ENCODE results near the gene LRRC74B. TPM values are rescaled to one million over a fixed set of nuclear protein-coding genes. Genes with fewer than 3 reads are reported as not detected.
"Not testable (repeated sequence)": the region's sequence is repeated elsewhere in the genome, so short reads cannot be mapped to it uniquely, and the experiment has no call there.

The LRRC74B gene
- total and polyA plus RNA-seq, 12 donors = 0.07 to 0.32 (median 0.19) TPM; not detected in 8

GRCh38 chr22:21047035-21047661 lies 1.4 kb downstream of the LRRC74B start:
- Histone ChIP-seq H3K27me3 (no peaks in the 10 kb centered on the region), H3K27ac (no peak overlapping the region), H3K9me3 (replicated peaks in 1 of 3) (no peaks in the 10 kb centered on the region), H3K36me3 (replicated peaks in 1 of 2) (no peaks in the 10 kb centered on the region), H3K4me3 (no peak overlapping the region), H3K4me1 (replicated peaks in 1 of 2) (peaks cover 13 to 24% of the 10 kb centered on the region in 2 donors)
- TF ChIP-seq CTCF (IDR thresholded peaks at IDR 0.05) (no peak), POLR2A (IDR thresholded peaks at IDR 0.05) (no peak)
- DNase-seq = no peak
- intact Hi-C loops (cut with DNase I) = no loop called here
- WGBS, 4 donors = 81 to 98% (median 90%) methylated on average over 7 to 14 of the region's 14 CpGs

GRCh38 chr22:21047730-21048129 lies 2.0 kb downstream of the LRRC74B start:
- TF ChIP-seq POLR2A (IDR thresholded peaks at IDR 0.05) = no peak
- TF ChIP-seq CTCF (IDR thresholded peaks at IDR 0.05) = no peak
- Histone ChIP-seq H3K4me3 (no peak overlapping the region), H3K27ac (no peak overlapping the region), H3K27me3 (no peaks in the 10 kb centered on the region), H3K4me1 (replicated peaks in 1 of 2) (peaks cover 13 to 24% of the 10 kb centered on the region in 2 donors), H3K9me3 (replicated peaks in 1 of 3) (no peaks in the 10 kb centered on the region), H3K36me3 (replicated peaks in 1 of 2) (no peaks in the 10 kb centered on the region)
- WGBS, 4 donors = 83 to 100% (median 95%) methylated on average over 2 to 7 of the region's 7 CpGs
- no peak for DNase-seq
- intact Hi-C loops (cut with DNase I) = no loop called here

- WGBS, 4 donors = 83 to 87% (median 85%) methylated on average over 2 to 5 of the region's 5 CpGs; no CpG with 5 or more reads in 1 of the 4 donors
- H3K27me3 ChIP-seq; DNase-seq; H3K36me3 ChIP-seq (replicated peaks in 1 of 2); H3K27ac ChIP-seq; H3K9me3 ChIP-seq (replicated peaks in 1 of 3); H3K4me3 ChIP-seq; intact Hi-C loops (cut with DNase I): not testable (repeated sequence)
- peaks cover 13 to 24% of the 10 kb centered on the region in 2 donors for H3K4me1 ChIP-seq (replicated peaks in 1 of 2)
Observed at GRCh38 chr22:21048448-21048847, 2.7 kb downstream of the LRRC74B start.

GRCh38 chr22:21048965-21049364 lies 3.2 kb downstream of the LRRC74B start:
- peaks cover 13 to 19% of the 10 kb centered on the region in 2 donors for H3K4me1 ChIP-seq (replicated peaks in 1 of 2)
- H3K36me3 ChIP-seq (replicated peaks in 1 of 2); H3K27ac ChIP-seq; H3K4me3 ChIP-seq; DNase-seq; H3K27me3 ChIP-seq; intact Hi-C loops (cut with DNase I); H3K9me3 ChIP-seq (replicated peaks in 1 of 3): not testable (repeated sequence)
- WGBS, 4 donors = 92 to 100% (median 94%) methylated on average over 2 to 7 of the region's 12 CpGs; no CpG with 5 or more reads in 1 of the 4 donors

- no peak for DNase-seq
- Histone ChIP-seq H3K4me1 (replicated peaks in 1 of 2) (no peaks in the 10 kb centered on the region), H3K27me3 (no peaks in the 10 kb centered on the region), H3K27ac (no peak overlapping the region), H3K4me3 (no peak overlapping the region), H3K9me3 (replicated peaks in 1 of 3) (no peaks in the 10 kb centered on the region), H3K36me3 (replicated peaks in 1 of 2) (no peaks in the 10 kb centered on the region)
- WGBS, 4 donors = 81 to 89% (median 85%) methylated on average over 9 of the region's 9 CpGs
- intact Hi-C loops (cut with DNase I) = no loop called here
- TF ChIP-seq POLR2A (IDR thresholded peaks at IDR 0.05) = no peak
- TF ChIP-seq CTCF (IDR thresholded peaks at IDR 0.05) = no peak
Observed at GRCh38 chr22:21051145-21051830, 5.5 kb downstream of the LRRC74B start.

Measured in adrenal gland (tissue), 12 donors.